Left renal pelvis (tissue), 4 donors: Measurements from ENCODE around the gene GM2A. TPM values are rescaled to one million over a fixed set of nuclear protein-coding genes. Genes with fewer than 3 reads are reported as not detected.
"Not testable (repeated sequence)": the region's sequence is repeated elsewhere in the genome, so short reads cannot be mapped to it uniquely, and the experiment has no call there.

Experiments
- DNase-seq, 4 donors: peaks; one replicate each; pipeline ENCODE4 v3.0.0-alpha.2; 2013; ENCODE audit warnings: low read depth in 4 of 4, low spot score in 3 of 4
- polyA plus RNA-seq, 4 donors: library from polyadenylated mRNA; unstranded; fragments of 120-200 nt; gene quantifications; one replicate each; pipeline ENCODE4 v1.2.1, GENCODE V29; 2013; ENCODE audit not compliant: insufficient read length in 4 of 4

The GM2A gene
- polyA plus RNA-seq, 4 donors = 30.3 to 44.2 (median 31.7) TPM

DNA sequence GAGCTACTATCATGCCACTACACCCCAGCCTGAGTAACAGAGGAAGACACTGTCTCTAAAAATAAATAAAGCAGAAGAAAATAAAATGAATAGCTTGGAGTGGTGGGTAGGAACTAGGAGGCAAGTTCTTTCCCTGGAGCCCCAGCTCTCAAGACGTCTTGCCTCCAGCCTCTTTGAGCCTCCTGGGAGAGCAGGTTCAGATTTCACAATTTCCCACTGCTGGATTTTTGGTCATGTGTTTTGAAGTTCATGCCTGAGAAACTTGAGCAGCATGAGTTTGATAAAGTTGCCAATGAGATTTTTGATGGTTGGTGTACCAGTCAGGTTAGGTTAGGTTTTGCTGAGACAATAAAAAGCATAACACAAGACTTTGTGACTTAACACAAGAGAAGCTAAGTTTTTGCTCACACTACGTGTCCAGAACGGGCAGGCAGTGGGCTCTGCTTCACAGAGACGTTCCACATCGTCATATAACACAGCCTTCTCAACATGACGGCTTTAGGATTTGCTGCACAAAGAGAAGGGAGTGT lies 25.0 kb upstream of the GM2A start:
- DNase-seq = no peak

DNA sequence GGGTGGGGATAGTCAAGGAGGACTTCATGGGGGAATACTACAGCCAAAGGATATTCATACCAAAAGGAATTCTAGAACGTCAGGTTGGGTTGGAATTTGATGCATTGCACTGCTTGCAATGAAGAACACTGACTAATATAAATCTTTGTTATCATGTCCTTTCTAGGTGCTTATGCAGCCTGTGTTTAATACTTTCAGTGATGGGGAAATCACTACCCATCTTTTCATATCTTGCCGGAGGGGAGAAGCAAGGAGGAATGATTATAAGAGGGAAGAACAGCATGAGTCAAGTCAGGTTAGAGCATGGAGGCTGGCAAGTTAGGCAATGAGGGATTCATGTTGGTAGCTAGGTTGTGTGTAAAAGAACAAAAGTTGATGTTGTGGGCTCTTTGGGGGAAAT lies 24.0 kb upstream of the GM2A start:
- DNase-seq = no peak

DNA sequence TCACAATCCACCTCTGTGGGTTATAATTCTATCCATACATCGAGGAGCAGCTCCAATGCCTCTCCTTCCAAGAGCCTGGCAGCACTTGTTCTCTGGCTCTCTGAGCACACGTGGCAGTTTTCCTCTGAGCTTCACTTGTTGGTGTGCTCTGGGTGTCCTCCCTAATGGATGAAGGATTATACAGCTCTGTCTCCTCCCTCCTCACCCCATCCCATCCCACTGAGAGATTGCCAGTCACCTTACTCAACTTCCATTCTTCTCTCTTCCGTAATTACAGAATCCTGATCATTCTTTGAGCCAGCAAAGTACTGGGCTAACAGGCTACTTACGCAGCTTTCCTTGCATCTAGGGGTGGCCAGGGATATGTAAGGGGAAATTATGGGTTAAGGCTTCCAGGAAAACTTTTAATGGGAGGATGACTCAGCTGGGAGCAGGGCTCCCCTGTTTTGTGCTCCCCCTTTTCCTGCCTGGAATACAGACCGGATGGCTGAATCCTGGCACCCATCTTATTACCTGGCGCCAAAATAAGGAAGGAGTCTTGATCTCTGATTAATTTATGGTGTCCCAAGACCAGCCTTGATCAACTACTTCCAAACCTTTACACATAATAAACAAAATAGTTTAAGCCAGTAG lies 22.8 kb upstream of the GM2A start:
- no peak for DNase-seq

DNA sequence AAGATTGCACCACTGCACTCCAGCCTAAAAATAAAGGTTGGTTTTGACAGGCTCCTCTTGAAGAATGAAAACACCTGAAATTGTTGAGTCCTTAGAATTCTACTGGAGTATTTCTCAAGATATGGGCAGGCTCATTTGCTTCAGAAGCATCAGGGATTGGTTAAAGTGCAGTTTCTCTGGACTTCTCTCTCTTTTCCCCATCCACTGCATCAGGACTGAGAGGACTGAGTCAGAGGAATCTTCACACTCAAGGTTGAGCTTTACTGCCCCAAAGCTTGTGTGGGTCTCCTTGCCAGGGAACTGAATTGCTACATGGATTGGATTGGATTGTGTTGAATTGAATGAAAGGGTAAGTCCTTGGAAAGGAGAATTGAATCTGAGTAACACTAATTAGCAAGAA lies 21.6 kb upstream of the GM2A start:
- DNase-seq = no peak

DNA sequence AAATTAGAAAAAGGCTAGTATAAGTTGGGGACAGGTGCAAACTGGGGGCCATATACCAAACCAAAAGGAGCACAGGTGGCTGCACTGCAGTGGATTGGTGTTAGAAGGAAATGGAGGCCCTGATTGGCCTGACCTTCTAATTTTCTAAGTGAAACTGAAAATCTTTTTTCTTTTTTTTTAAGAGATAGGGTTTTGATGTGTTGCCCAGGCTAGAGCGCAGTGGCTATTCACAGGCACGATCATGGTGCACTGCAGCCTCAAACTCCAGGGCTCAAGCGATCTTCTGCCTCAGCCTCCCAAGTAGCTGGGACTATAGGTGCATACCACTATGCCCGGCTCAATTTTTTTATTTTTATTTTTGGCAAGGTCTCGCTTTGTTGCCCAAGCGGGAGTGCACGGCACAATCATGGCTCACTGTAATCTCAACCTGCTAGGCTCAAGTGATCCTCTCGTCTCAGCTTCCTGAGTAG lies 19.3 kb upstream of the GM2A start:
- no peak for DNase-seq

DNA sequence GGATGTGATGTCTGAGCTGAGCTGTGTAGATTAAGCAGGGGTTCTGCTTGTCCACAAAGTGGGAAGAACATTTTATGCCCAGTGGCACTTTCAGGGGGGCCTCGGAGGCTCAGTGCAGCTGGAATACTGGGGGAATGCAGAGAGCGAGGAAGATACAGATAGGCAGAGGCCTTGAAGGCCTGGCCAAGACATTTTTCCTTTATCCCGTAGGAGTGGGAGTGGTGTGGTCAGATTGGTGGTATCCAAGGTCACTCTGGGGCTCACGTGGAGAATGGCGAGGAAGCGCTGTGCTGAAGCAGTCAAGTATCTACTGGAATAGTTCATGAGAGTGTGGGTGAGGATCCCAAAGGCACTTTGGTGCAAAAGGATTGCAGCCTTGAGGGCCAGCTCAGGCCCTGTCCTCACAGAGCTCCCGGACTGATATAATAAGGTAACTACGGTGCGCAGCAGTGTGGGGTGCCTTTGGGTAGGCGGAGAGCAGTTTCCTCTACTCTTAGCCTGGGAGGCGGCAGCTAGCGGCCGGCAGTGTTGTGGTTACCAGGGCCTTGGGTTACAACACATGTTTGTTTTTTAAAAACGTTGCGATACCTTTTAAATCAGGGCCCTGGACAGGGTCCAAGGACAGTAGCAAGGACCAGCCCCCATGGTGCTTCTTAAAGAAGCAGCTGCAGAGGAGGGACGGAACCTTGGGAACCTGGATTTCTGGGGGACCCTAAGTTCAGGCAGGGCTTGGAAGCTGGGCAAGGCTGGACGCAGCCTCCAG lies 18.3 kb upstream of the GM2A start:
- DNase-seq = peak in 1 of 4 donors; percentile 33

DNA sequence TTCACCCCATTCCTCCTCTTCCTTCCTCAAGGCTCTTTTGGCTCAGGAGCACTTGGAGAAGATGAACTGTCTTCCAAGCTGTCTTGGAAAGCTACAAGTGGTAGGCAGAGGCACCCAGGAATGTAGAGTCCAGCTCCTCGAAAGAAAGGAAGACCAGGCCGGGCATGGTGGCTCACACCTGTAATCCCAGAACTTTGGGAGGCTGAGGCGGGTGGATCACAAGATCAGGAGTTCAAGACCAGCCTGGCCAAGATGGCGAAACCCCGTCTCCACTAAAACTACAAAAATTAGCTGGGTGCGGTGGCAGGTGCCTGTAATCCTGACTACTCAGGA lies 17.8 kb upstream of the GM2A start:
- not testable (repeated sequence) for DNase-seq

DNA sequence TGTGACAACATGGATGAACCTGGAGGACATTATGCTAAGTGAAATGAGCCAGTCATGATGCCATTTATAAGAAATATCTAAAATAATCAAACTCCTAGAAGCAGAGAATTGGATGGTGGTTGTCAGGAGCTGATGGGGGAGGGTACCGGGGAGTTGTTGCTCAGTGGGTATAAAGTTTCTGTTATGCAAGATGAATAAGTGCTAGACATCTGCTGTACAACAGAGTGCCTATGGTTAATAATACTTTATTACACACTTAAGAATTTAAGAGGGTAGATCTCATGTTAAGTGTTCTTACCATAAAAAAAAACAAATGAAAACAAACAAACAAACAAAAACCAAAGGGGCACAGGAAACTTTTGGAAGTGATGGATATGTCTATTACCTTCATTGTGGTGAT lies 16.1 kb upstream of the GM2A start:
- no peak for DNase-seq

DNA sequence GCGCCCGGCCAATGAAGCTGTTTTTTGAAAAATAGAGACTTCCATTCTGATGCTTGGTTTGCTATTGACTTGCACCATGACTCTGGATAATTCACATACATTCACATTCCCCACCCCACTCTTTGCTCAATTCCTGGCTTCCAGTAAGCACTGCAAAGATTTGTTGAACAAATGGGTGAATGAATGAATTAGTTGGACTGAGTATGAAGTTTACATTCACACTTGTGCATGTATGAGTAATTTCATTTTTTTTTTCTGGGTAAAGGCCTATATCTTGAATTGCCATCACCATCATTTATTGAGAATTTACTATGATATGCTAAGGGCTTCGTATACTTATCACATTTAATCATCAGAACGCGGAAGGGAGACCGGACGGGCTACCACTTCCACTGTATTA lies 15.3 kb upstream of the GM2A start:
- no peak for DNase-seq

DNA sequence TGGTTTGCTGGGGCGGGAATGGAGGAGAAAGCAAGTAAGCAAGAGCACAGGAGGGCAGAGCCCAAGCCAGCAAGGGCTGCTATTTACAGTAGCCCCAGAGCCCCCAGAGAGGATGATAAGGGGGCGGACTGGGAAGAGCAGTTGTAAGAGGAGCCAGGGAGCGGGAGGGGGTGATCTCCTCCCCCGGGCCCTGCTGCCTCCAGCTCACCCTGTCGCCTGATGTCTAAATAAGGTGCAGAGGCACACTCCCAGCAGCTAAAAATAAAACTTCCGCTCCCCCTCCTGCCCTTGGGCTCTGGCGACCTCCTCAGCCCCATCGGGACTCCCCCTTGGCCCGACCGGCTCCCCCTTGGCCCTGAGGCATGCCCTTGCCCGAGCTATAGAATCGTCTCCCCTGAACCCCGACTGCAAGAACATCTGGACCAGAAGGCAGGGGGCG lies 14.7 kb upstream of the GM2A start:
- no peak for DNase-seq

DNA sequence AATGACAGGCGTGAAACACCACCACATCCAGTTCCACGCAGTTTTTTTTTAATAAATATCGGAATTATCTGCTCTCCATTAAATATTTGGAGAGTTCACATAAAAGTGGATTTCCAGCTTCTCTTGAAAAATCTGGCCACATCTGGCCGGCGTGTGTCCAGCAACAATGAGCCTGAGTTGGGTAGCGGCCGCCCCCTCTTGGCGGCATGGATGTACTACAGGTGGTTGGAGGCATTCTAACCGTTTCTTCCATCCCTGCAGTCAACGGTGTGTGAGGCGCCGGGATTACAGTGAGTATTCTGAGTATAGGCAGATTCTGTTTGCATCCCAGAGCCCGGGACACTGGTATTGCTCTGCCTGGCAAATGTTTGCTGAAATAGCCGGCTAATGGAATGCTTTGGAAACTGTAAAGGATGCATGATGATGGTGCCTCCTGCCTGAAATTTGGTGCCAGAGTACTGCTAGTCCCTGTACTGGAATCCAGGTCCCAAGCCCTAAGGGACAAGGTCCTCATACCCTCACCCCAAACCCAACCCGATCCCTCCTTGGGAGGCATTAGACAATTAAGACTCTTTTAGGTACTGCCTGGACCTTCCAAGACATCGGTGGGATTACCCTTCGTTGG lies 13.6 kb upstream of the GM2A start:
- peak in 2 of 4 donors; percentile 42 to 50 for DNase-seq

DNA sequence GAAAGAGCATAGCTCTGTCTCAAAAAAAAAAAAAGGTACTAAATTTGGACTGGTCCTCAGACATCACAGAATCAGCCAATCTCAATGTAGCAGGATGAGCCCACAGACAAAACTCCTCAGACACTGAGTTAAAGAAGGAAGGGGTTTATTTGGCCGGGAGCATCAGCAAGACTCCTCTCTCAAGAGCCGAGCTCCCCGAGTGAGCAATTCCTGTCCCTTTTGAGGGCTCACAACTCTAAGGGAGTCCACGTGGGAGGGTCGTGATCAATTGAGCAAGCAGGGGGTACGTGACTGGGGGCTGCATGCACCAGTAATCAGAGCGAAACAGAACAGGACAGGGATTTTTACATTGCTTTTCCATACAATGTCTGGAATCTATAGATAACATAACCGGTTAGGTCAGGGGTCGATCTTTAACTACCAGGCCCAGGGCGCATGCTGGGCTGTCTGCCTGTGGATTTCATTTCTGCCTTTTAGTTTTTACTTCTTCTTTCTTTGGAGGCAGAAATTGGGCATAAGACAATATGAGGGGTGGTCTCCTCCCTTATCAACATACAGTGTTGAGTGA lies 12.6 kb upstream of the GM2A start:
- not testable (repeated sequence) for DNase-seq

DNA sequence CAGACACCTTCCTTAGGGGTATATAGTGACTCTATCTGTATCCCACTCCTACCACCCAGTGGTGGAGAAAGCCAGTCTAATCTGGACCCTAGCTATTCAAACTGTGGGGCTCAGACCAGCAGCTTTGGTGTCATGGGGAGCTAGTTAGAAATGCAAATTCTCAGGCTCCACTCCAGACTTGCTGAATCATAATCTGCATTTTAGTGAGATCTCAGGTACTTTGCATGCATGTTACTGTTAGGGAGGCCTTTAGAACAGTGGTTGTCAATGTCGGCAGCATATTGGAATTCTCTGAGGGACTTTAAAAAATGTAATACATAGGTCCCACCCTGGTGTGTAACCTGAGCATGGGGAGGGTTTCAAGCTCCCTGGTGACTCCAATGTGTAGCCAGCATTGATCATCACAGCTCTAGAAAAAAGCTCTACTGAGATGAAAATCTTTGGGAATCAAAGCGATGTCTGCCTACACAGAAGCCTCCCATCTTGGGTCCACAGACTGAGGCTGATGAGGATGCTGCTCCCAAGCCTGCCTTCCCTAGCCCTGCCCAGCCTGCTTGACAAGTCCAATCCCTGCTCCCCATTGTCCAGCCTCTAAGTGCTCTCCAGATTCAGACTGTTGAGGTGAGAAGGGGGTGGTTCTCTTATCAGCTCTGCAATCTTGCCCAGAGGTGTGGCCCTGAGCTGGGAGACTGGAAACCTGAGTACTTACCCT lies 11.9 kb upstream of the GM2A start:
- DNase-seq = no peak

DNA sequence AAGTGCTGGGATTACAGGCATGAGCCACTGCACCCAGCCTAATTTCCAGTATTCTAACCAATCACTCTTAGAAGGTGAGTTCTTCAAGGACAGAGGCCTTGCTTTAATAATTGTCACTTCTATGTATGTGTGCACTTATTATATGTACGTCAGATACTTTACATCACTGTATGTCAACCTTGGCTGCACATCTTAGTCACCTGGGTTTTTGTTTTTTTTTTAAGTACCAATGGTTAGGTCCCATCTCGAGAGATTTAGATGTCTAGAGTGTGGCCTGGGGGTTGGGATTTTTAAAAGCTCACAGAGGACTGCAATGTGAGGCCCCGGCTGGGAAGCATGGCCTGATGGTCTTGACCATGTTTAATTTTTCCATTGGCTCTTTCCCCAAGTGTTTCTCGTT lies 9.9 kb upstream of the GM2A start:
- DNase-seq = no peak

DNA sequence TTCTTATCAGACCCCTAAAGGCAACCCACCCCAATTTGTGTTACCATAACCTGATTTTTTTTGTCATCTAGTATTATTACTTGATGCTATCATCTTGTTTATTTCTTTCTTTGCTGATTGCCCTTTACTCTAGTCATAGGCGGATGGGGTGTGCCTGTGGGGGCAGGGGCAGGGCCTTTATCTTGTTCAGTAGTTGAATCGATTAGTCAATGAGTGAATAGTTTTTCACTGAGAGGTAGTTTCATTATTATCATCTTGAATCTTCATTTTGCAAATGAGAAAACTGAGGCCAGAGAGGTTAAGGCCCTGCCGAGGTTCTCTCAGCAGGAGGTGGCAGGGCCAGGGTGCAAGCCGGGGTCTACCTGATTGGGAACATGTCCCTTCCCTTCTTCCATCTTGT lies 9.4 kb upstream of the GM2A start:
- no peak for DNase-seq

DNA sequence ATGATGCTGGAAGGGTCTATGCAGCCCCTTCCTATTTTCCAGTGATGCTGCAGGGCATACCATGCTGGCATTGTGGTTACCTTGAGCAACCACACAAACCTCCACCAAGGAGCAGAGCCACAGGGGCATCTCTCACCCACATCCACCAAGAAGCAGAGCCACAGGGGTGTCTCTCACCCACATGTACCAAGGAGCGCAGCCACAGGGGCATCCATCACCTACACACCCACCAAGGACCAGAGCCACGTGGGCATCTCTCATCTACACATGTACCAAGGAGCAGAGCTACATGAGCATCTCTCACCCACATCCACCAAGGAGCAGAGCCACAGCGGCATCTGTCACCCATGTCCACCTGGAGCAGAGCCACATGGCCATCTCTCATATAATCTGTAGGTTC lies 8.8 kb upstream of the GM2A start:
- no peak for DNase-seq

DNA sequence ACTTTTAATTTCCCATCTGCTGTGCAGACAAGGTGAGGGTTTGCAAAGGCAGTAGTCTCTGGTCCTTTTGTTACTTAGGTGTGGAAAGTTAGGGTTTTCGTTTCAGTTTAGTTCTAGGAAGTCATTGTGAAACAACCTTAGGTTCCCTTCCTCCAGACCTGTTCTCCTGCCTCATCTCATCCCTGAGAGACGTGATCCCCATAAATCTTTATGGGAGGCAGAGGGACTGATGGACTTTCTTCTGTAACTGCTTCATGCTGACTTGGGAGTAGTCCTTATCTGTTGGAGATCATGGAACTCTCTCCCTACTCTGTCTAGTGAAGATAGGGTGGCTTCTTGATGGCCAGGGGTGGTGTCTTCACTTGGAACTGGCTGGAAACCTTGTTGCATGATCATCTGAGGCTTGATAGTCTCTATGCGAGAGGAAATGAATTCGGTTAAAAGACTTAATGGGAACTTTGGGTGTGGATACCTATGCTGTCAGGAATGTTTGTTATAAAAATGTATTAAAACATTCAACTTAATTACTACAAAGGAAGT lies 7.2 kb upstream of the GM2A start:
- DNase-seq = no peak

DNA sequence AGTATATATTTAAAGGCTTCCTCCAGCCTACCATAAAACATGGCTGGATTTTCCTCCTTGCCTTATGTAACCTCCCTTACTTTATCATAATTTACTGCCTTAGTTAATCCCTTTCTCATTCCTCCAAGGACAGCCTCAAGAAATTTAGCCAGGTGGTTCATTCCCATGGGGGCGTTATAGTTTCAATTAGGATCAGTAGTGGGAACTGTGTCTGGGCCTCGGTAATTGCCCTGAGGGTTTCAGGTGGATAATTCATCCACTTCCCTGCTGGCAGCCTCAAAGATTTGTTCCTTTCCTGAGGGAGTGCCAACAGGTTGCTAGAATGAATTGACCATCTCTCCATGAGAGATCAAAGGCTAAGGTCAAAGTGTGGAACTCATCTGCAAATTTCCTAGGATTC lies 4.3 kb upstream of the GM2A start:
- DNase-seq = no peak

DNA sequence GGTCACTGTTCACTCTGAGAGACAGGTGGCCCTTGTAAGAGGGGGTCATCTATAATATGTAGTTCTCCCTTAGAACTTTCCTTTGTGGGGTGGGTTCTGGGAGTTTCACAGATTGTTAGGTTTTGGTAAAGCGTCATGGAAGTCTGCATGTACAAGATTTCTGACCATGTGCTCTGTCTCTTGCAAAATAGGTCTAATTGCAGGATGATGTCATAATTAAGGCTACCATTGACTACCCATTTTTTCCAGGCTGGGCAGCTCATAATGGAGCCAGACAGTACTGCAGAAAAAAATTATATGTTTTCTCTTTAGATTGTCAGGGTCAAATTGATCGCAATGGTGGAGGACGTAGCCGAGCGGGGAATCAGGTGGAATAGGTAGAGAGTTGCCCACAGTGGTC lies 3.7 kb upstream of the GM2A start:
- no peak for DNase-seq

DNA sequence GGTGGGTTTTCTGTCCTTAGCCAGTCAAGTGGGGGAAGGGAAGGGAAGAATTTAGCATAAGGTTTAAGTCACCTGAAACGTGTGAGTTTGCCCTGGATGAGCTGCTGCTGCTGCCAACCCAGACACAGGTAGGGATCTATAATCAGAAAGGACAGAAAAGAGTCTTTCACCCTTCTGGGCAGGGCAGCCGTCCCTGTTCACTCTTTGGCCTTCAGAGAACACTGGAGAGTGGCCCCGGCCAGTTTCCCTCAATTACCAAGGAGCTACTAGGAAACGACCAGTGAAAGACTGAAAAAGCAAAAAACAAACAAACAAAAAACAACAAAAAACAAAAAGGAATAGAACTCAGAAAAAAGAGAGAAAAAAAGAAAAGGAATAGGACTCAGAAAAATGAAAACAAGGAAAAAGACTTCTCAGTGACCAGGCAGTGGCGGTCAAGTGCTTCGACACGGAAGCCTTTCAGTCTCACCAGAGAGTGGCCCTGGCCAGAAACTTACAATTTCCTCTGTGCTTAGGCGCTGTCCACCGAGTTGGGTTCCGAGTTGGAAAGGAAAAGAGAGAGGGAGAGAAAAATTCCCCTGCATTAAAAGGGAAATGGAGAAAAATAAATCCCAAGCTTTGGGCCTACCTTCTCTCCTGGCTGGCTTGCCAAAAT lies 2.5 kb upstream of the GM2A start:
- no peak for DNase-seq
